Fibroblast of upper back skin (primary cell): ENCODE measurements around the gene MCUR1.
"Not testable (repeated sequence)": the region's sequence is repeated elsewhere in the genome, so short reads cannot be mapped to it uniquely, and the experiment has no call there.

Source experiments
- DNase-seq: peaks from one replicate; pipeline ENCODE4 v3.0.0-alpha.2; 2013

Gene MCUR1

GRCh38 chr6:13775466-13775865 lies 38.9 kb downstream of the MCUR1 start:
- DNase-seq: not testable (repeated sequence)

GRCh38 chr6:13772358-13773030 lies 41.9 kb downstream of the MCUR1 start:
- DNase-seq: not testable (repeated sequence)

- no peak for DNase-seq
Observed at GRCh38 chr6:13769655-13770053, 44.7 kb downstream of the MCUR1 start.

GRCh38 chr6:13769034-13769654 lies 45.2 kb downstream of the MCUR1 start:
- DNase-seq: no peak

- peak; percentile 55 for DNase-seq
Observed at GRCh38 chr6:13767121-13767808, 47.1 kb downstream of the MCUR1 start.

GRCh38 chr6:13766201-13766634 lies 48.1 kb downstream of the MCUR1 start:
- DNase-seq: peak; percentile 82

- DNase-seq: peak; percentile 70
Observed at GRCh38 chr6:13765570-13765969, 48.8 kb downstream of the MCUR1 start.

- DNase-seq: no peak
Observed at GRCh38 chr6:13764996-13765395, 49.4 kb downstream of the MCUR1 start.

GRCh38 chr6:13763740-13764381 lies 50.5 kb downstream of the MCUR1 start:
- DNase-seq: no peak

GRCh38 chr6:13762611-13763441 lies 51.5 kb downstream of the MCUR1 start:
- DNase-seq: peak; percentile 99

GRCh38 chr6:13761361-13762036 lies 52.9 kb downstream of the MCUR1 start:
- peak; percentile 81 for DNase-seq

- DNase-seq: peak; percentile 85
Observed at GRCh38 chr6:13760307-13761304, 53.8 kb downstream of the MCUR1 start.

- no peak for DNase-seq
Observed at GRCh38 chr6:13759025-13759424, 55.3 kb downstream of the MCUR1 start.

- DNase-seq: no peak
Observed at GRCh38 chr6:13754644-13755043, 59.7 kb downstream of the MCUR1 start.

GRCh38 chr6:13743736-13744127 lies 70.6 kb downstream of the MCUR1 start:
- no peak for DNase-seq

GRCh38 chr6:13742961-13743735 lies 71.2 kb downstream of the MCUR1 start:
- DNase-seq: no peak

GRCh38 chr6:13741365-13741764 lies 73.0 kb downstream of the MCUR1 start:
- DNase-seq: no peak
